Neural progenitor cell (in vitro differentiated cells): ENCODE data around the gene SUN1.

Experiments used
- CTCF ChIP-seq: fragments of 200-600 bp; sonication (generic); IDR thresholded peaks from 2 replicates; pipeline ENCODE4 v1.5.1; 2017; ENCODE audit warnings: antibody characterized with exemption, mild to moderate bottlenecking
- EZH2 ChIP-seq: fragments of 200-600 bp; sonication (generic); IDR thresholded peaks from 2 replicates; pipeline ENCODE4 v1.6.1; 2017; ENCODE audit warnings: antibody characterized with exemption, mild to moderate bottlenecking, moderate library complexity
- EZH2phosphoT487 ChIP-seq: fragments of 200-600 bp; sonication (generic); IDR thresholded peaks from 2 replicates; pipeline ENCODE4 v1.6.1; 2017; ENCODE audit warnings: antibody characterized with exemption

GRCh38 chr7:890868-891267 is 58.6 kb downstream of the SUN1 start:
- no peak for TF ChIP-seq EZH2phosphoT487
- no peak for TF ChIP-seq CTCF
- TF ChIP-seq EZH2, result no peak
